ENCODE results near the gene MYPOP. TPM values are rescaled to one million over a fixed set of nuclear protein-coding genes. Genes with fewer than 3 reads are reported as not detected.

Gene MYPOP
- total and polyA plus RNA-seq, 2 of the 13 experiments (the other 11 are each of a cell fraction or from before 2014, with no cell fraction given): 2.3 to 2.7 TPM

DNA sequence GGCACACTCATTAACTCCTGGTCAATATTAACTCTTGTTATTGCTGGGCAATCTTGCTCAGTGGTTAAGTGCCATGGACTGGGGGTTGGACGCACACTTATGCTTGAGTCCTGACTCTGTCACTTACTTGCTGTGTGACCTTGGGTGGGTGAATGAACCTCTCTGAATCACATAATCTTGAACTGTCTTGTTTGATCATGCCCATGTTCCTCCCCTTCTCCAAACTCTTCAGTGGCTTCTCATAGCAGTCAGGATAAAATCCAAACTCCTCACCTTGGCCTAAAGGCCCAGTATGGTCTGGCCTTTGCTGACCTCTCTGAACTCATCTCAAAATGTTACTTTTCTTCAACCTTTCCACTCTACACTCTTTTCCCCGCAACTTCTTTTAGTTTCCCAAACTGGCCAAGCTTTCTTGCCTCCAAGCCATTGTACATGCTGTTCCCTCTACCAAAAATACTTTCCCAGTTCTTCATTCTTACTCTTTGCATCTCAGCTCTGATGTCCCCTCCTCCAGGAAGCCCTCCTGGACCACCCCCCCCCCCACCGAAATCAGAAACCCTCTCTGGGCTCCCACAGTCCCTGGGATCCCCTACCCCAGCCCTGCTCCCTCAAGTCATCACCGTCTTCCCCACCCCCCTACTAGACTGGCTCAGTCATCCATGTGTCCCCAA lies 2.4 kb downstream of the MYPOP start:
- H3K4me3 ChIP-seq (replicated peaks in 1 of 3; ENCODE audit: insufficient read depth in 1 of 3, low read depth in 2 of 3, low read length in 3 of 3): peak overlapping the region in 2 of 3 experiments; percentile 83 to 87; a peak in 2 of 6 replicates
- H2AFZ ChIP-seq (ENCODE audit: low read length): no peak overlapping the region
- DNase-seq (ENCODE audit: low spot score): no peak
- H3K4me2 ChIP-seq (ENCODE audit: low read depth, low read length): peak overlapping the region; percentile 86
- TF ChIP-seq SP140L (CRISPR knock-in tag; IDR thresholded peaks at IDR 0.05; ENCODE audit: borderline replicate concordance) (no peak), PAWR (CRISPR knock-in tag; IDR thresholded peaks at IDR 0.05; ENCODE audit: borderline replicate concordance) (no peak), ADNP (CRISPR knock-in tag; IDR thresholded peaks at IDR 0.05) (0 out of 2 replicates have a peak, but pooled peaks have one; percentile 17), POLR2A (IDR thresholded peaks at IDR 0.05; ENCODE audit: insufficient read depth in 1 of 2, low read depth in 2 of 2, low read length in 2 of 2) (no peak), THAP11 (CRISPR knock-in tag; IDR thresholded peaks at IDR 0.05) (0 out of 2 replicates have a peak, but pooled peaks have one; percentile 12), CHD4 (IDR thresholded peaks at IDR 0.05; ENCODE audit: borderline replicate concordance, low read length) (0 out of 2 replicates have a peak, but pooled peaks have one; percentile 25), ZMYM3 (CRISPR knock-in tag; IDR thresholded peaks at IDR 0.05) (peak; percentile 70), ZNF768 (CRISPR knock-in tag; IDR thresholded peaks at IDR 0.05) (peak; percentile 93; the same call in 1 of the 2 replicates), ZFP36 (IDR thresholded peaks at IDR 0.05; ENCODE audit: borderline replicate concordance, low read depth, low read length, partially characterized antibody) (peak; percentile 55), FOXK2 (IDR thresholded peaks at IDR 0.05) (no peak), RCOR2 (CRISPR knock-in tag; IDR thresholded peaks at IDR 0.05) (peak; percentile 66; the same call in 1 of the 2 replicates)
- TF ChIP-seq, protein P1, sequence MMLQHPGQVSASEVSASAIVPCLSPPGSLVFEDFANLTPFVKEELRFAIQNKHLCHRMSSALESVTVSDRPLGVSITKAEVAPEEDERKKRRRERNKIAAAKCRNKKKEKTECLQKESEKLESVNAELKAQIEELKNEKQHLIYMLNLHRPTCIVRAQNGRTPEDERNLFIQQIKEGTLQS (CRISPR knock-in tag; IDR thresholded peaks at IDR 0.05): no peak
- TF ChIP-seq, protein P2, sequence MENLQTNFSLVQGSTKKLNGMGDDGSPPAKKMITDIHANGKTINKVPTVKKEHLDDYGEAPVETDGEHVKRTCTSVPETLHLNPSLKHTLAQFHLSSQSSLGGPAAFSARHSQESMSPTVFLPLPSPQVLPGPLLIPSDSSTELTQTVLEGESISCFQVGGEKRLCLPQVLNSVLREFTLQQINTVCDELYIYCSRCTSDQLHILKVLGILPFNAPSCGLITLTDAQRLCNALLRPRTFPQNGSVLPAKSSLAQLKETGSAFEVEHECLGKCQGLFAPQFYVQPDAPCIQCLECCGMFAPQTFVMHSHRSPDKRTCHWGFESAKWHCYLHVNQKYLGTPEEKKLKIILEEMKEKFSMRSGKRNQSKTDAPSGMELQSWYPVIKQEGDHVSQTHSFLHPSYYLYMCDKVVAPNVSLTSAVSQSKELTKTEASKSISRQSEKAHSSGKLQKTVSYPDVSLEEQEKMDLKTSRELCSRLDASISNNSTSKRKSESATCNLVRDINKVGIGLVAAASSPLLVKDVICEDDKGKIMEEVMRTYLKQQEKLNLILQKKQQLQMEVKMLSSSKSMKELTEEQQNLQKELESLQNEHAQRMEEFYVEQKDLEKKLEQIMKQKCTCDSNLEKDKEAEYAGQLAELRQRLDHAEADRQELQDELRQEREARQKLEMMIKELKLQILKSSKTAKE (CRISPR knock-in tag; IDR thresholded peaks at IDR 0.05; ENCODE audit: borderline replicate concordance): no peak
- 85% methylated on average over 4 of the region's 4 CpGs for WGBS (ENCODE audit: low lambda C conversion rate)
- peaks cover 55% of the 10 kb centered on the region for H3K4me1 ChIP-seq (ENCODE audit: insufficient read depth, low read length)
- no peak for ATAC-seq
- H3K9ac ChIP-seq (ENCODE audit: insufficient read depth, low read depth, low read length): no peak overlapping the region; the same call in 1 of the 2 replicates
- H3K79me2 ChIP-seq (ENCODE audit: insufficient read depth, low read length): peaks cover 17% of the 10 kb centered on the region
- peaks cover 1 to 13% of the 10 kb centered on the region in 2 experiments; a peak in 3 of 5 replicates for H3K36me3 ChIP-seq (replicated peaks in 1 of 2; ENCODE audit: control insufficient read depth in 1 of 2, insufficient read depth in 2 of 2, low read length in 2 of 2)
- H3K27ac ChIP-seq (ENCODE audit: extremely low read length, insufficient read depth, low read length): no peak overlapping the region
- intact Hi-C loops (cut with micrococcal nuclease; ENCODE audit: unreplicated experiment): no loop called here
- no peaks in the 10 kb centered on the region for H3K9me3 ChIP-seq (ENCODE audit: low read length)
- CTCF ChIA-PET (ENCODE audit: low intra/inter-chr PET ratio, low total read pairs): no interaction called here
- H3K27me3 ChIP-seq (ENCODE audit: control insufficient read depth in 1 of 2, insufficient read depth in 2 of 2, low read length in 2 of 2): peaks cover 0 to 2% of the 10 kb centered on the region in 2 experiments; a peak in 2 of 5 replicates
- FAIRE-seq: no peak
- POLR2A ChIA-PET: no interaction called here
- BruUV-seq (replicated peaks): TSS peak; percentile 69
- in situ Hi-C loops (cut with HindIII; ENCODE audit: extremely low pct_ligation_motif_present, low pct_unique_long_range_greater_than_20kb): loop anchor here (10.0 kb wide), 1 partner anchor 175 kb away; no protein-coding TSS in a partner anchor
- H4K20me1 ChIP-seq (ENCODE audit: insufficient read depth, low read length): no peaks in the 10 kb centered on the region
